Fibroblast of gingiva (primary cell): ENCODE results near the gene COX5A.
"Not testable (repeated sequence)": the region's sequence is repeated elsewhere in the genome, so short reads cannot be mapped to it uniquely, and the experiment has no call there.

ENCODE experiments used
- DNase-seq: peaks from one replicate; pipeline ENCODE4 v3.0.0-alpha.2; 2011; ENCODE audit warnings: low read depth

The COX5A gene

DNA sequence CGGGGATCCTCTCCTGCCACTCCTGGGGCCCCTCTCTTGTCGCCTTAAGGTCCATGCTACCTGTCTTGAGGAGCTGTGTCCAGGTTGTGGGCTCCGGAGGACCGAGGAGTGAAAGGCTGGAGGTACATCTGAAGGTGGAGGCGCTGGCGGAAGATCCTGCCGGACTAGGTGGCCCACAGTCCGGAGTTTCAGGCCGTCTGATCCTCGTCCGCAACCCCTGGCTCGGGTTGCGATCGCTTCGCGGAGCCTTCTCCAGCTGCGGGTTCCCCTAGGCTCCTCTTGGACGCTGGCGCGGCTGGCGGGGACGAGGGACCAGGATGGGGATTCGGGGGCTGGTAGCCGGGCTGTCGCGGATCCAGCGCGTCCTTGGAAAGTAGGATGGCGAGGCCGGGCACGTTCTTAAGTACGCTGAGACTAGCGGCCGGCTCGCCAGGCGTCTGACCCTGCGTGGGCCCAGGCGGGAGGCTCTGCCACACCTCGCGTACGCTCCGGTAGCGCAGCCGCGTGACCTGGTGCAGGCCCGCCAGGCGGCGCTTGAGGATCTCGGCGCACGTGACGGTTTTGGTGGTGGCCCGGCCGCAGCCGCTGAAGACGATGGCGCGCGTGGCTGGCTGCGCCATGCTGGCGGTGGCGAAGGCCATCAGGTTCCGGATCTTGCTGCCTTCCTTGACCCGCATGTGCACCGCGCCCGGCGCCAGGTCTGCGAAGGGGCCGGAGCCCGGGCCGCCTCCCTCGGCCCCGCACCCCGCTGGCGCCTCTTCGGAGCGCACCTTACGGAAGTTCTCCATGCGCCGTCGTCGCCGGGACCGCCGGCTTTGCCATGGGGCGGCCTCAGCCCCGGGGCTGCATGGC lies 18.1 kb upstream of the COX5A start:
- DNase-seq: peak; percentile 75

DNA sequence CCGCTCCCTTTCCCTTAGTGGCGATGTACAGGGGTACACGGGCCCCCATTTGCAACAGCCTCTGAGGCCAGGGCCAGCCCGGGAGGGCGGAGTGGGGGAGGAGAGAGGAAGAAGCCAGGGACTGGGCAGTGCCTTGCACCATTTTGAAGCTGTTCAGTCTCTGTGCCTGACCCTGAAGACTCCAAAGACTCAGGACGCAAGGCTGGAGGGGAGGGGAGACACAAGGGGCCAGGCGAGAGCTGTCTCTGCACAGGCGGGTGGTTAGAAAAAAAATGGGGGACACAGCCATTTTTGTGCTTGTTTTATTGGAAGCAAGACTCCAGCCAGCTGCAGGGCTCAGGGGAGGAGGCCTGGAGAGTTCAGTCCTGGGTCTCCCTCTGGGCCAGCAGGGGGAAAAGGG lies 17.1 kb upstream of the COX5A start:
- DNase-seq: no peak

DNA sequence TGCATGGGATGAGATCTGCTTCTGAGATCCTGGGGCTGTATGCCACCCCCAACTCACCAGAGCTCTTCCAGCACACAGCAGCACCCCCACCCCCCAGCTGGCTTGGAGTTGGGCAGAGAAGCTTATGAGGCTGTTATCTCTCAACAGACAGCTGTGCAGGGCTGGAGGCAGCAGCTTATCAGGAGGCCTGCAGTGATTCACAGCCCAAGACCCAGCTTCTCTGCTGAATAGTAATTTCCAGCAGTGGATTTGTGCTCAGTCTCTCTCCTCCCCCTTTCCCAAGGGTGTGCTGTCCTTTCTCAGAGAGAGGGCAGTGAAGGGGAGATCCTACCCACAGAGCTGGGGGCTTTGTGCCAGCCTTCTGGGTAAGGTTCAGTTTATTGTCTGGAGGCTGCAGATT lies 16.6 kb upstream of the COX5A start:
- no peak for DNase-seq

GRCh38 chr15:74951006-74951405 lies 13.1 kb upstream of the COX5A start:
- DNase-seq: no peak

GRCh38 chr15:74950078-74950908 lies 12.4 kb upstream of the COX5A start:
- peak; percentile 49 for DNase-seq

DNA sequence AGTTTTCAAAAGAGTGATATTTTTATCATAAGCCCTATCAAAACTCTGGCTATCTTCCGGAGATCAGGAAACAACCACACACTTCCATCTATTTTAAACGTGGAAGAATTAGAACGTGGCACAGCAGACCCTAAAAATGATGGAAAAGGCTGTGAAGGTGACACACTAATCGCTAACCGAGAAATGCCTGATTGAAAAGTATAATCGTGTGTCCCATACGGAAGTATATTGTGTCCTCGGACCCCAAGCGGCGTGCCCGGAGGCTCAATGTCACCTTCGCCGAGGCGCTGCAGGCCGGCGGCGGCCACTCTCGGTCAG lies 642 bp downstream of the COX5A start:
- no peak for DNase-seq

- not testable (repeated sequence) for DNase-seq
Observed at GRCh38 chr15:74935193-74935592, 2.7 kb downstream of the COX5A start.

- DNase-seq: no peak
Observed at GRCh38 chr15:74933573-74933972, 4.3 kb downstream of the COX5A start.

- no peak for DNase-seq
Observed at GRCh38 chr15:74928771-74929198, 9.1 kb downstream of the COX5A start.

DNA sequence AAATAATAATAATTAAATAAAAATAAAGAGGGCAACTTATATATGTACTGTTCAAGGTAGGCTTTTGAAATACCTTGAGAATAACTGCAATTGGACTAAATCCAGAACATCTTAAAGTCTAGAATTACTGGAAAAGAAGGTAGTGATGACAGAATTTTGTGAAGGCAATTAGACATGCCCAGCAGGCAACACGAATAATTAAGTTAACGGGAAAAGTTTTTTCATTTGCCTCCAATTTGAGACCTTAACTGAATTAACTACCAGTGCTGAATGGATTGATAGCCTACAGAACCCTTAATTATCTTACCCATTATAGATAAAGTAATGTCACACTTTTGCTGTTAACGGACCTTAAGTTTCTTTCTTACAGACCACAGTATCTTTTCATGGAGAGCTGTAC lies 13.3 kb downstream of the COX5A start:
- no peak for DNase-seq

GRCh38 chr15:74920456-74920855 lies 17.4 kb downstream of the COX5A start:
- no peak for DNase-seq

DNA sequence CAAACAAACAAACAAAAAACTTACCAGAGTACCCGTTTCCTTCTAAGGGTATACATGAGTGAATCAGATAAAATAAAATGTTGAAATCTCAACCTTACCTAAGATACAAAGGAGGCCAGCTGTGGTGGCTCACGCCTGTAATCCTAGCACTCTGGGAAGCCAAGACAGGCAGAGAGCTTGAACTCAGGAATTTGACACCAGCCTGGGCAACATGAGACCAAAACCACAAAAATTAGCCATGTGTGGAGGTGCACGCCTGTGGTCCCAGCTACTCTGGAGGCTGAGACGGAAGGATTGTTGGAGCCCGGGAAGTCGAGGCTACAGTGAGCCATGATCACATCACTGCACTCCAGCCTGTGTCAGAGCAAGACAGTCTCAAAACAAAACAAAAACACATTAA lies 20.2 kb downstream of the COX5A start:
- no peak for DNase-seq

DNA sequence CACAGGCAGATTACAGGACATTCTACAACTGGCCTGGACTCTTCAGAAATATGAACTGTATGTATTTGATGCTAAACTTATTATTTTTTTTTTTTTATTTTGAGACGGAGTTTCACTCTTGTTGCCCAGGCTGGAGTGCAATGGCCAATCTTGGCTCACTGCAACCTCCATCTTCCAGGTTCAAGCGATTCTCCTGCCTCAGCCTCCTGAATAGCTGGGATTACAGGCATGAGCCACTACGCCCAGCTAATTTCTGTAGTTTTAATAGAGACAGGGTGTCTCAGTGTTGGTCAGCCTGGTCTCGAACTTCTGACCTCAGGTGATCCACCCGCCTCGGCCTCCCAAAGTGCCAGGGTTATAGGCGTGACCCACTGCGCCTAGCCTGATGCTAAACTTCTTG lies 24.1 kb downstream of the COX5A start:
- not testable (repeated sequence) for DNase-seq

DNA sequence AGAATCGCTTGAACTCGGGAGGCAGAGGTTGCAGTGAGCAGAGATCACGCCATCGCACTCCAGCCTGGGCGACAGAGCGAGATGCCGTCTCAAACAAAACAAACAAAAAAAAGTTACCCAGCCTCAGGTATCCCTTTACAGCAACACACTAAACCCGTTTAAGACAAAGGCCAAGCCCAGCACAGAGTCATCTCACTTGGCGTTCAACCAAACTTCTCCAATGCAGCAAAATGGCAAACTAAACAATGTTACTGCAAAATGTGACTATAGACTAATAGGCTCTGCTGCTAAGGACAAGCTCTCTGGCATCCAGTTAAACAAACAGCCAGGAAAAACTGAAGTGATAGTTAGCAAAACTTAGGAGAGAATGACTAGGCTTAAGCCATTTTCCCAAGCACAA lies 24.8 kb downstream of the COX5A start:
- no peak for DNase-seq

DNA sequence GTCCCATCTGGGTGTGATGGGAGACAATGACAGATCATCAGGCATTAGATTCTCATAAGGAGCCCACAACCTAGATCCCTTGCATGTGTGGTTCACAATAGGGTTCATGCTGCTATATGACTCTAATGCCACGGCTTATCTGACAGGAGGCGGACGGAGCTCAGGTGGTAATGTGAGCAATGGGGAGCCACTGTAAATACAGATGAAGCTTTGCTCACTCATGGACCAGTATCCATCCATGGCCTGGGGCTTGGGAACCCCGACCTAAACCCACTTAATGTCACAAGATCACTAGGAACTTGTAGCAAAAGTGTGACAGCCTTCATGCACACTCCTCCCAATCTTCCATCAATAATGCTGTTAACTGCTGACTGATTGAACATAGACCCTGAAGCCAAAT lies 29.2 kb downstream of the COX5A start:
- DNase-seq: no peak

DNA sequence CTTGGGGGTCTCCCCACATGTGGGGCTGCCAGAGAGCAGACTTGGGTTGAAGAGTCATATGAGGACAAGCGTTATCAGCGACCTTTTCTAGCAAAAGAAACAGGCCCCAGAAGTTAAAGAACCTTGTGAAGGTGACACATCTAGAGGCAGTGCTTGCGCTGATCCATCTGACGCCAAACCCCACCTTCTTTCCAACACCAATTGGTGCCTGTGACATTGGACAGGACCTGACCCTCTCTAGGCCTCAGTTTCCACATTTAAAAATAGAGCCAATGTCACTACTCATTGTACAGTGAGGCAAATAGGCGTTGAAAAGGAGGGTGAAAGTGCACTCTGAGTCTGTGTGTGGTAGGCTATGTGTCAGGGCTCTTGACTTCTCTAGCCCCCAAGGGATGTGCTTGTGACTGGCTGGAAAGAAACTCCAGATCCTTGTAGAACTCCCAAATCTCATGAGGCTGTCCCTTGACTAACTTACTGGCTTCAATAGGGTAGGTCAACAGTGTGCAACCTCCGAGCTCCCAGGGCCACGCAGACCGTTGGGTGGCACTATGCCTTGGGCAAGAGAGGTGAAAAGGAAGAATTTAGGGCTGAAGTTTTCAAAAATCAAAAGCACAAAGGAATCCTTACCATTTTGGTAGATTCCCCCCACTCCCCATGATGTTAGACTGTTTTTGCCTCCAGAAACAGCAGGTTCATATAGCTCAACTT lies 30.6 kb downstream of the COX5A start:
- DNase-seq: no peak

DNA sequence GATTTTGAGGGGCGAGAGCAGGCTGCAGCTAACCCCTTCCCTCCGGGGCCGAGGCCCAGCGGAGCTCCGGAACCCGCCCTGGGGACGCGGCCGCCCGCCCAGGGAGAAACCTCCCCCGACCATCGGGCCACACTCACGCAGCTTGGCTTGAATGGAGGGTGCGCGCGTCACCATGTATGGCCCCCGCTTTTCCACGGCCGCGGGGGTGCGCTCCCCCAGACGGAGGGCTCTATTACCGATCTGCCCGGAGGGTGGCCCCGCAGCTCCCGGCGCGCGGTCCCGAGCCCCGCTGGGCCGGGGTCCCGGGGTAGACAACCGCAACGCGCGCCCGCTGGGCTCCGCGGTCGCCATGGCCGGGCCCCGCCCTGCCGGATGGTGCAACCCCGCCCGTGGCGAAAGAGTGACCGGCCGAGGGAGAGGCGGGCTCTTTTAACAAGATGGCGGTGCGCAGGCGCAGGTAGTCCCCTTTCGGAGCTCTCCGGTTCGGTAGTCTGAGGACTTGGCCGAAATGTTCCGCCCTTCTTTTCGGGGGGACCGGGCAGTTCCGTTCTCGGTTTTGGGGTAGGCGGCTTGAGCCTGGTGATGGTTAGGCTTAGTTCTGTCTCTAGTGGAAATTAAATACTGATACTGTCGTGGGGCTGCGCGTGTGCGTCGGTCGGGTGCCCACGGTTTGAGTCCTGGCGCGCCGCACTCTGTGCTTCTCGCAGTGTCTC lies 31.3 kb downstream of the COX5A start, which contains the start of gene FAM219B:
TSS of gene FAM219B (minus strand) at position 402 of the 713 bp plus-strand sequence. CDS start at position 351, 51 bp downstream.
- DNase-seq: peak; percentile 83

GRCh38 chr15:74906067-74906449 lies 31.8 kb downstream of the COX5A start:
- peak; percentile 25 for DNase-seq

- DNase-seq: no peak
Observed at GRCh38 chr15:74904190-74904805, 33.6 kb downstream of the COX5A start.

GRCh38 chr15:74903676-74904075 lies 34.2 kb downstream of the COX5A start:
- DNase-seq: no peak

DNA sequence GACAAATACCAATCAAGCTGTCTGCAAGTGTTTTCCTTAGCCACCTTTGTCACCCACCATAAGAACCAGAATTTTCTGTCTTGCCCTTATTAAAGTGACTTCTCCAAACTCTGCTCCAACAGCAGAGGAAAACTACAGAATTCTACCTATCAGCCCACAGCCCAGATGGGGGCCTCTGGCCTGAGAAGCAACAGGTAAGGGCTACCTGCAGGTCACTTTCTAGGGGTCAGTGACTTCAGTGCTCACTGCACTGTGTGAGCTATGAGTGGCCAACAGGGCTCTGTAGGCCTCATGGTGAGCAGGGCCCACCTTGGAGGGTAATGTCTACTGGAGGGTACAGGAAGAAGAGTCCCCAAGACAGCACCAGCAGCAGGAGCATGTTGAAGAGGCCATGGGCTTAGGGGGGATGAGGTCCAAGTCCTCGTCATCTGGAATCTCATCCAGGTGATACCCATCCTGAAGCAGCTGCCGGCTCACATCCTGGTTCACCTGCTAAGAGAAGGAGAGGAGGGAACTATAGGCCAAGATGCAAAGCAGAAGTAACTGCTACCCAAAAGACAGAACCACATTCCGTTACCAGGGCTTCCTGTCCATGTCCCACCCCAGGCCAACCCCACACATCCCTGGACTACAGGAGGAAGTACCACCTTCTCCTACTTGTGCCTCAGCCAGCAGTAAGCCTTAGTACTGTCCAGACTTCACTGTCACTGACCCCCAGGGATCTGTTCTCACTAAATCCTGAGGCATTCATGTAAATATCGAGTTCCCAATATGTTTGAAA lies 35.4 kb downstream of the COX5A start:
- DNase-seq: no peak
